ENCODE data around the gene PAK6.

The PAK6 gene

DNA sequence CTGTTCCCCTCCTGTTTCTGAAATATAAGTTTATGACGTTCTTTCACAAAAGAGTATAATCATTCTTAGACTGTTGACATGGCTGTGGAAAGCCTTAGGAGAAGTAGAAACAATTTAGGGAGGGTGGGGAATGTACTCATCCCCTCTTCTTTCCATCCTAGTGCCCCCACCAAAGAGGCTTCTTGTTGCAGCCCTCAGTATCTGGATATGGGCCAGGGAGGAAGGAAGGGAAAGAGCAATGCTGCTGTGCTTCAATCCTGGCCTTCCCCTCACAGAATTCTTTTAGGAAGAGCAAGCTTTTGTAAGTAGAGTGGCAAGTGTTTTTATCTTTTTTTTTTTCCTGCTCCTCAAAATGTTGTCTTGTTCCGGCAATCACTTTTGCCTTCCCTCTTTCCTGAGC lies 86.3 kb downstream of the PAK6 start:
- Histone ChIP-seq H2AFZ (ENCODE audit: low read depth, low read length) (no peak overlapping the region), H3K36me3 (replicated peaks; ENCODE audit: low read depth, low read length) (peaks cover 39% of the 10 kb centered on the region), H3K27ac (ENCODE audit: low read length) (no peak overlapping the region), H3K9me3 (ENCODE audit: insufficient read depth, low read length) (no peaks in the 10 kb centered on the region), H3K4me2 (ENCODE audit: low read length) (peak overlapping the region; percentile 93), H3K9ac (ENCODE audit: low read length) (0 out of 2 replicates have a peak overlapping the region, but pooled peaks have one; percentile 69), H3K4me3 (ENCODE audit: low read length) (peak overlapping the region; percentile 88), H4K20me1 (ENCODE audit: insufficient read depth, low read length) (0 out of 2 replicates have a peak, but pooled peaks cover 9% of the 10 kb centered on the region), H3K4me1 (ENCODE audit: low read length) (peaks cover 30% of the 10 kb centered on the region), H3K27me3 (ENCODE audit: low read depth, low read length) (no peaks in the 10 kb centered on the region), H3K79me2 (ENCODE audit: low read length) (0 out of 2 replicates have a peak, but pooled peaks cover 2% of the 10 kb centered on the region)
- TF ChIP-seq, protein P1, sequence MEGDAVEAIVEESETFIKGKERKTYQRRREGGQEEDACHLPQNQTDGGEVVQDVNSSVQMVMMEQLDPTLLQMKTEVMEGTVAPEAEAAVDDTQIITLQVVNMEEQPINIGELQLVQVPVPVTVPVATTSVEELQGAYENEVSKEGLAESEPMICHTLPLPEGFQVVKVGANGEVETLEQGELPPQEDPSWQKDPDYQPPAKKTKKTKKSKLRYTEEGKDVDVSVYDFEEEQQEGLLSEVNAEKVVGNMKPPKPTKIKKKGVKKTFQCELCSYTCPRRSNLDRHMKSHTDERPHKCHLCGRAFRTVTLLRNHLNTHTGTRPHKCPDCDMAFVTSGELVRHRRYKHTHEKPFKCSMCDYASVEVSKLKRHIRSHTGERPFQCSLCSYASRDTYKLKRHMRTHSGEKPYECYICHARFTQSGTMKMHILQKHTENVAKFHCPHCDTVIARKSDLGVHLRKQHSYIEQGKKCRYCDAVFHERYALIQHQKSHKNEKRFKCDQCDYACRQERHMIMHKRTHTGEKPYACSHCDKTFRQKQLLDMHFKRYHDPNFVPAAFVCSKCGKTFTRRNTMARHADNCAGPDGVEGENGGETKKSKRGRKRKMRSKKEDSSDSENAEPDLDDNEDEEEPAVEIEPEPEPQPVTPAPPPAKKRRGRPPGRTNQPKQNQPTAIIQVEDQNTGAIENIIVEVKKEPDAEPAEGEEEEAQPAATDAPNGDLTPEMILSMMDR (IDR thresholded peaks at IDR 0.05; ENCODE audit: low read depth, low read length), result no peak
- no peak for TF ChIP-seq EZH2phosphoT487 (IDR thresholded peaks at IDR 0.05; ENCODE audit: low read depth)

DNA sequence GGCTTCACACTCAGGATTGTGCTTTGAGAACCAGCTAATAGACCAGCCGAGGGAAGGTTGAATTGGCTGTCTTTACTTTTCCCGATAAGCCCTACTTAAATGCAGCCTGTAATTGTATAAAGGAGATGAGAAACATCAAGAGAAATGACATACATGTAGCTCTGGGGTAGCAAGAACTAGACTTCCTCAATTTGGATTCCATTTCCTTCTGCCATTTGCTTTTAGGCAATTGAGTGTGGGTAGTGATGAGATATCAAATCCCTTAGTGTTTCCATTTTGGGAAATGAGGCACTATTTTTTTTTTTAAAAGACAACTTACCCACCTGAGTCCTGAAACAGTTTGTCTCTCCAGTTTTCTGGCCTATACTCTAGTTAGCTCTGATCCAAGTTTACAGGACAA lies 86.8 kb downstream of the PAK6 start:
- 0 out of 2 replicates have a peak, but pooled peaks cover 2% of the 10 kb centered on the region for H3K79me2 ChIP-seq (ENCODE audit: low read length)
- H4K20me1 ChIP-seq (ENCODE audit: insufficient read depth, low read length), result 0 out of 2 replicates have a peak, but pooled peaks cover 9% of the 10 kb centered on the region
- H3K27ac ChIP-seq (ENCODE audit: low read length), result no peak overlapping the region
- no peak overlapping the region for H3K4me3 ChIP-seq (ENCODE audit: low read length)
- H3K4me1 ChIP-seq (ENCODE audit: low read length), result peaks cover 35% of the 10 kb centered on the region
- no peak for TF ChIP-seq EZH2phosphoT487 (IDR thresholded peaks at IDR 0.05; ENCODE audit: low read depth)
- TF ChIP-seq, protein P1 (IDR thresholded peaks at IDR 0.05; ENCODE audit: low read depth, low read length), result no peak
- no peak overlapping the region for H2AFZ ChIP-seq (ENCODE audit: low read depth, low read length)
- no peaks in the 10 kb centered on the region for H3K27me3 ChIP-seq (ENCODE audit: low read depth, low read length)
- no peak overlapping the region for H3K4me2 ChIP-seq (ENCODE audit: low read length)
- H3K9ac ChIP-seq (ENCODE audit: low read length), result no peak overlapping the region
- H3K9me3 ChIP-seq (ENCODE audit: insufficient read depth, low read length), result no peaks in the 10 kb centered on the region
- H3K36me3 ChIP-seq (replicated peaks; ENCODE audit: low read depth, low read length), result peaks cover 39% of the 10 kb centered on the region
